HCT116 (cell line): Measurements from ENCODE around the gene INSR. TPM values are rescaled to one million over a fixed set of nuclear protein-coding genes. Genes with fewer than 3 reads are reported as not detected.

Source experiments
- ATAC-seq: fragments of 200-7000 bp; cut with Tn5 transposase; 2 replicates; pipeline ENCODE4 v1.9.1; 2020; ENCODE audit warnings: mild to moderate bottlenecking, moderate library complexity
- BruUV-seq: library from RNA; stranded (reverse); fragments of 400-500 nt; replicated peaks from 2 replicates; lab custom pipeline; 2021; lab: Mats Ljungman, UMichigan
- CTCF ChIA-PET: fragments of 300-600 bp; sonication (Branson Sonifier 250); formaldehyde crosslinking; loops from one replicate; lab custom pipeline; 2021; ENCODE audit warnings: antibody characterized with exemption; lab: Charles Lee
- POLR2A ChIA-PET: fragments of 300-600, 350-600 bp; sonication (Branson Sonifier 250); formaldehyde crosslinking; loops from one replicate; lab custom pipeline; 2021; ENCODE audit warnings: antibody characterized with exemption; lab: Charles Lee
- RAD21 ChIA-PET, 2 experiments: fragments of 300-600 bp; sonication (Branson Sonifier 250); formaldehyde crosslinking; loops; one replicate each; lab custom pipeline; 2023; ENCODE audit warnings: low total read pairs in 2 of 2; ENCODE audit not compliant: uncharacterized antibody in 2 of 2, unreplicated experiment in 2 of 2, low non-redundant PET in 1 of 2; lab: Charles Lee
- DNase-seq: peaks from one replicate; pipeline ENCODE4 v3.0.0-alpha.2; 2010; ENCODE audit warnings: low read depth, low spot score
- H2AFZ ChIP-seq: fragments of 200-600 bp; shearing (Covaris generic), sonication (generic); 2 replicates; pipeline ENCODE4 v1.6.1; 2017; ENCODE audit warnings: low read depth, mixed run types, mixed read lengths, antibody characterized with exemption, low read length; ENCODE audit not compliant: poor library complexity, severe bottlenecking
- H3K27ac ChIP-seq: 2 replicates; pipeline ENCODE4 v1.5.1; 2012; ENCODE audit warnings: low read depth, low read length
- H3K27me3 ChIP-seq: fragments of 200-600 bp; sonication (generic); 2 replicates; pipeline ENCODE4 v1.6.1; 2016; ENCODE audit warnings: mixed run types, low read length, mixed read lengths; ENCODE audit not compliant: insufficient read depth
- H3K36me3 ChIP-seq, 2 experiments: fragments of 200-500 bp in 1 of 2; fragments of 200-600 bp in 1 of 2; sonication (Bioruptor generic) in 1 of 2; sonication (generic) in 1 of 2; 2 replicates each; pipeline versions ENCODE4 v1.5.1 to v1.6.1; 2014 to 2016; ENCODE audit warnings: low read length in 2 of 2, inconsistent platforms in 1 of 2, mixed read lengths in 1 of 2, mixed run types in 1 of 2; ENCODE audit not compliant: insufficient read depth in 2 of 2, control insufficient read depth in 1 of 2
- H3K4me1 ChIP-seq, 2 experiments: fragments of 200-600 bp in 1 of 2; sonication (generic) in 1 of 2; 2 replicates each; pipeline versions ENCODE4 v1.5.1 to v1.6.1; 2012 to 2017; ENCODE audit warnings: low read length in 2 of 2, inconsistent platforms in 1 of 2, mild to moderate bottlenecking in 1 of 2, mixed read lengths in 1 of 2, mixed run types in 1 of 2, moderate library complexity in 1 of 2; ENCODE audit not compliant: insufficient read depth in 2 of 2, control insufficient read depth in 1 of 2
- H3K4me2 ChIP-seq: fragments of 200-600 bp; sonication (generic); 2 replicates; pipeline ENCODE4 v1.6.1; 2017; ENCODE audit warnings: mixed run types, low read length, mixed read lengths
- H3K4me3 ChIP-seq, 2 experiments: fragments of 200-600 bp in 1 of 2; sonication (generic) in 1 of 2; replicated peaks in 1 of 2; 2 replicates each; pipeline ENCODE4 v1.5.1; 2011 to 2016; ENCODE audit warnings: low read length in 2 of 2, control low read depth in 1 of 2, low read depth in 1 of 2, mild to moderate bottlenecking in 1 of 2, mixed read lengths in 1 of 2, mixed run types in 1 of 2
- H3K79me2 ChIP-seq: fragments of 200-600 bp; sonication (generic); 2 replicates; pipeline ENCODE4 v1.6.1; 2017; ENCODE audit warnings: mild to moderate bottlenecking, mixed run types, low read length, moderate library complexity, mixed read lengths; ENCODE audit not compliant: insufficient read depth
- H3K9ac ChIP-seq: fragments of 200-600 bp; sonication (generic); 2 replicates; pipeline ENCODE4 v1.6.1; 2016; ENCODE audit warnings: low read length, mixed read lengths
- H3K9me2 ChIP-seq: fragments of 200-600 bp; sonication (generic), shearing (Covaris generic); 2 replicates; pipeline ENCODE4 v1.6.1; 2017; ENCODE audit warnings: mixed run types, mild to moderate bottlenecking, moderate library complexity; ENCODE audit not compliant: insufficient read depth
- H3K9me3 ChIP-seq, 2 experiments: fragments of 200-500 bp in 1 of 2; fragments of 200-600 bp in 1 of 2; sonication (Bioruptor generic) in 1 of 2; sonication (generic) in 1 of 2; 2 replicates each; pipeline ENCODE4 v1.6.1; 2014 to 2017; ENCODE audit warnings: low read length in 2 of 2, mixed read lengths in 2 of 2, inconsistent platforms in 1 of 2, low read depth in 1 of 2, mild to moderate bottlenecking in 1 of 2, mixed run types in 1 of 2, moderate library complexity in 1 of 2; ENCODE audit not compliant: control insufficient read depth in 1 of 2, insufficient read depth in 1 of 2
- H4K20me1 ChIP-seq: fragments of 200-600 bp; sonication (generic), shearing (Covaris generic); 2 replicates; pipeline ENCODE4 v1.6.1; 2017; ENCODE audit warnings: mixed run types, mild to moderate bottlenecking, moderate library complexity; ENCODE audit not compliant: insufficient read depth
- CBX3 ChIP-seq: IDR thresholded peaks from 2 replicates; pipeline ENCODE4 v1.6.1; 2012; ENCODE audit warnings: low read depth
- CEBPB ChIP-seq: IDR thresholded peaks from 2 replicates; pipeline ENCODE4 v1.6.1; 2012; ENCODE audit warnings: low read depth
- EGR1 ChIP-seq: IDR thresholded peaks from 2 replicates; pipeline ENCODE4 v1.6.1; 2012; ENCODE audit warnings: low read depth
- ELF1 ChIP-seq: IDR thresholded peaks from 2 replicates; pipeline ENCODE4 v1.6.1; 2012; ENCODE audit warnings: low read depth, borderline replicate concordance
- EZH2 ChIP-seq: fragments of 200-600 bp; sonication (generic); IDR thresholded peaks from 2 replicates; pipeline ENCODE4 v1.6.1; 2017; ENCODE audit warnings: antibody characterized with exemption, mixed run types
- FOSL1 ChIP-seq: IDR thresholded peaks from 2 replicates; pipeline ENCODE4 v1.6.1; 2012; ENCODE audit warnings: low read depth
- JUND ChIP-seq: IDR thresholded peaks from 2 replicates; pipeline ENCODE4 v1.6.1; 2012
- POLR2A ChIP-seq: IDR thresholded peaks from 2 replicates; pipeline ENCODE4 v1.7.0; 2011; ENCODE audit warnings: borderline replicate concordance; ENCODE audit not compliant: insufficient read depth, insufficient read length; ENCODE audit errors: extremely low read depth
- POLR2AphosphoS5 ChIP-seq: IDR thresholded peaks from 2 replicates; pipeline ENCODE4 v1.6.1; 2011; ENCODE audit warnings: mild to moderate bottlenecking, low read depth, low read length, moderate library complexity
- RAD21 ChIP-seq: IDR thresholded peaks from 2 replicates; pipeline ENCODE4 v1.6.1; 2012; ENCODE audit warnings: low read depth, mild to moderate bottlenecking
- SP1 ChIP-seq: IDR thresholded peaks from 2 replicates; pipeline ENCODE4 v1.6.1; 2012; ENCODE audit warnings: low read depth
- YY1 ChIP-seq: IDR thresholded peaks from 2 replicates; pipeline ENCODE4 v1.6.1; 2011; ENCODE audit warnings: low read length, low read depth, moderate library complexity, mild to moderate bottlenecking; ENCODE audit not compliant: insufficient replicate concordance; ENCODE audit errors: extremely low read depth
- intact Hi-C: fragments of 100-400 bp; cut with micrococcal nuclease; formaldehyde crosslinking; loops from 2 replicates; pipeline ENCODE4 v1.10.0; 2022
- total RNA-seq: library from RNA; stranded (reverse); gene quantifications from one replicate; pipeline ENCODE4 v1.2.1, GENCODE V29; 2021; ENCODE audit not compliant: unreplicated experiment
- TF ChIP-seq, protein P1 (sequence below), 3 experiments: fragments of 200-600 bp in 1 of 3; sonication (generic) in 1 of 3; IDR thresholded peaks in 2 of 3; conservative IDR thresholded peaks in 1 of 3; 2 replicates each; pipeline ENCODE4 v1.5.1; 2012 to 2017; ENCODE audit warnings: low read depth in 2 of 3, low read length in 2 of 3, antibody characterized with exemption in 1 of 3, borderline replicate concordance in 1 of 3, control low read depth in 1 of 3, mild to moderate bottlenecking in 1 of 3, mixed read lengths in 1 of 3, mixed run types in 1 of 3, moderate library complexity in 1 of 3; ENCODE audit not compliant: insufficient read depth in 1 of 3
- TF ChIP-seq, protein P2 (sequence below): IDR thresholded peaks from 2 replicates; pipeline ENCODE4 v1.6.1; 2012
- TF ChIP-seq, protein P3 (sequence below): IDR thresholded peaks from 2 replicates; pipeline ENCODE4 v1.6.1; 2012; ENCODE audit warnings: low read depth
- TF ChIP-seq, protein P4 (sequence below): IDR thresholded peaks from 2 replicates; pipeline ENCODE4 v1.6.1; 2011; ENCODE audit warnings: mild to moderate bottlenecking, low read length, moderate library complexity; ENCODE audit not compliant: insufficient replicate concordance; ENCODE audit errors: extremely low read depth

Gene INSR
- total RNA-seq, 1 experiment from 2014 or later = 25.4 TPM

DNA sequence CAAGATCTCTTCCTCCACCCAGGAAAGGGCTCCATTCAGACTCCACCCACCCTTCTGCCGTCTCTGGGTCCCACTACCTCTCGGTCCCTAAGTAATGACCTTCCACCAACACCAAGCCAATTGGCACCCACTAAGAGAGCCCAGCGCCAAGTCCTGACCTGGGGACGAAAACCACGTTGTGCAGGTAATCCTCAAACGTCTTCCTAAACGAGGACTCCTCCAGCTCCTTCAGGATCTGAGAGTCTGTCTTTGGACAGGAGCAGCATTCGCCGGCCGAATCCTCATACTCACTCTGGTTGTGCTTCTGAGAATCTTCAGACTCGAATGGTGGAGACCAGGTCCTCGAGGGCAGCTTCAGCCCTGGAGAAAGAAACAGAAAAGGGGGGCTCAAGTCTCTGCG is 141.6 kb downstream of the INSR start:
- Histone ChIP-seq H3K9me2 (no peaks in the 10 kb centered on the region), H2AFZ (no peak overlapping the region), H3K4me2 (no peak overlapping the region), H3K27ac (no peak overlapping the region), H3K36me3 (no peaks in the 10 kb centered on the region), H4K20me1 (no peaks in the 10 kb centered on the region), H3K79me2 (no peaks in the 10 kb centered on the region), H3K4me1 (no peaks in the 10 kb centered on the region), H3K4me3 (no peak overlapping the region), H3K27me3 (no peaks in the 10 kb centered on the region), H3K9ac (no peak overlapping the region), H3K9me3 (no peaks in the 10 kb centered on the region)
- ChIA-PET CTCF (no interaction called here), RAD21 (no interaction called here), POLR2A (no interaction called here)
- TF ChIP-seq, protein P1, sequence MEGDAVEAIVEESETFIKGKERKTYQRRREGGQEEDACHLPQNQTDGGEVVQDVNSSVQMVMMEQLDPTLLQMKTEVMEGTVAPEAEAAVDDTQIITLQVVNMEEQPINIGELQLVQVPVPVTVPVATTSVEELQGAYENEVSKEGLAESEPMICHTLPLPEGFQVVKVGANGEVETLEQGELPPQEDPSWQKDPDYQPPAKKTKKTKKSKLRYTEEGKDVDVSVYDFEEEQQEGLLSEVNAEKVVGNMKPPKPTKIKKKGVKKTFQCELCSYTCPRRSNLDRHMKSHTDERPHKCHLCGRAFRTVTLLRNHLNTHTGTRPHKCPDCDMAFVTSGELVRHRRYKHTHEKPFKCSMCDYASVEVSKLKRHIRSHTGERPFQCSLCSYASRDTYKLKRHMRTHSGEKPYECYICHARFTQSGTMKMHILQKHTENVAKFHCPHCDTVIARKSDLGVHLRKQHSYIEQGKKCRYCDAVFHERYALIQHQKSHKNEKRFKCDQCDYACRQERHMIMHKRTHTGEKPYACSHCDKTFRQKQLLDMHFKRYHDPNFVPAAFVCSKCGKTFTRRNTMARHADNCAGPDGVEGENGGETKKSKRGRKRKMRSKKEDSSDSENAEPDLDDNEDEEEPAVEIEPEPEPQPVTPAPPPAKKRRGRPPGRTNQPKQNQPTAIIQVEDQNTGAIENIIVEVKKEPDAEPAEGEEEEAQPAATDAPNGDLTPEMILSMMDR (IDR thresholded peaks at IDR 0.05 in 2 of 3, conservative IDR thresholded peaks at IDR 0.05 in 1 of 3; ENCODE audit: borderline replicate concordance in 1 of 3, insufficient read depth in 1 of 3, low read depth in 2 of 3, low read length in 2 of 3) = no peak
- TF ChIP-seq YY1 (no peak), SP1 (no peak), JUND (no peak), ELF1 (no peak), EZH2 (no peak), CEBPB (no peak), CBX3 (no peak), FOSL1 (no peak), POLR2AphosphoS5 (no peak), RAD21 (no peak), EGR1 (no peak), POLR2A (no peak)
- TF ChIP-seq, protein P2, sequence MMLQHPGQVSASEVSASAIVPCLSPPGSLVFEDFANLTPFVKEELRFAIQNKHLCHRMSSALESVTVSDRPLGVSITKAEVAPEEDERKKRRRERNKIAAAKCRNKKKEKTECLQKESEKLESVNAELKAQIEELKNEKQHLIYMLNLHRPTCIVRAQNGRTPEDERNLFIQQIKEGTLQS = no peak
- TF ChIP-seq, protein P3, sequence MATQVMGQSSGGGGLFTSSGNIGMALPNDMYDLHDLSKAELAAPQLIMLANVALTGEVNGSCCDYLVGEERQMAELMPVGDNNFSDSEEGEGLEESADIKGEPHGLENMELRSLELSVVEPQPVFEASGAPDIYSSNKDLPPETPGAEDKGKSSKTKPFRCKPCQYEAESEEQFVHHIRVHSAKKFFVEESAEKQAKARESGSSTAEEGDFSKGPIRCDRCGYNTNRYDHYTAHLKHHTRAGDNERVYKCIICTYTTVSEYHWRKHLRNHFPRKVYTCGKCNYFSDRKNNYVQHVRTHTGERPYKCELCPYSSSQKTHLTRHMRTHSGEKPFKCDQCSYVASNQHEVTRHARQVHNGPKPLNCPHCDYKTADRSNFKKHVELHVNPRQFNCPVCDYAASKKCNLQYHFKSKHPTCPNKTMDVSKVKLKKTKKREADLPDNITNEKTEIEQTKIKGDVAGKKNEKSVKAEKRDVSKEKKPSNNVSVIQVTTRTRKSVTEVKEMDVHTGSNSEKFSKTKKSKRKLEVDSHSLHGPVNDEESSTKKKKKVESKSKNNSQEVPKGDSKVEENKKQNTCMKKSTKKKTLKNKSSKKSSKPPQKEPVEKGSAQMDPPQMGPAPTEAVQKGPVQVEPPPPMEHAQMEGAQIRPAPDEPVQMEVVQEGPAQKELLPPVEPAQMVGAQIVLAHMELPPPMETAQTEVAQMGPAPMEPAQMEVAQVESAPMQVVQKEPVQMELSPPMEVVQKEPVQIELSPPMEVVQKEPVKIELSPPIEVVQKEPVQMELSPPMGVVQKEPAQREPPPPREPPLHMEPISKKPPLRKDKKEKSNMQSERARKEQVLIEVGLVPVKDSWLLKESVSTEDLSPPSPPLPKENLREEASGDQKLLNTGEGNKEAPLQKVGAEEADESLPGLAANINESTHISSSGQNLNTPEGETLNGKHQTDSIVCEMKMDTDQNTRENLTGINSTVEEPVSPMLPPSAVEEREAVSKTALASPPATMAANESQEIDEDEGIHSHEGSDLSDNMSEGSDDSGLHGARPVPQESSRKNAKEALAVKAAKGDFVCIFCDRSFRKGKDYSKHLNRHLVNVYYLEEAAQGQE = no peak
- TF ChIP-seq, protein P4, sequence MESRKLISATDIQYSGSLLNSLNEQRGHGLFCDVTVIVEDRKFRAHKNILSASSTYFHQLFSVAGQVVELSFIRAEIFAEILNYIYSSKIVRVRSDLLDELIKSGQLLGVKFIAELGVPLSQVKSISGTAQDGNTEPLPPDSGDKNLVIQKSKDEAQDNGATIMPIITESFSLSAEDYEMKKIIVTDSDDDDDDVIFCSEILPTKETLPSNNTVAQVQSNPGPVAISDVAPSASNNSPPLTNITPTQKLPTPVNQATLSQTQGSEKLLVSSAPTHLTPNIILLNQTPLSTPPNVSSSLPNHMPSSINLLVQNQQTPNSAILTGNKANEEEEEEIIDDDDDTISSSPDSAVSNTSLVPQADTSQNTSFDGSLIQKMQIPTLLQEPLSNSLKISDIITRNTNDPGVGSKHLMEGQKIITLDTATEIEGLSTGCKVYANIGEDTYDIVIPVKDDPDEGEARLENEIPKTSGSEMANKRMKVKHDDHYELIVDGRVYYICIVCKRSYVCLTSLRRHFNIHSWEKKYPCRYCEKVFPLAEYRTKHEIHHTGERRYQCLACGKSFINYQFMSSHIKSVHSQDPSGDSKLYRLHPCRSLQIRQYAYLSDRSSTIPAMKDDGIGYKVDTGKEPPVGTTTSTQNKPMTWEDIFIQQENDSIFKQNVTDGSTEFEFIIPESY = no peak
- intact Hi-C loops = no loop called here
- ATAC-seq (no peak), DNase-seq (no peak)
- BruUV-seq = no TSS peak
